GM06990 (cell line): ENCODE results near the gene ZCCHC2.

Experiments used
- DNase-seq: peaks from one replicate; pipeline ENCODE4 v3.0.0-alpha.2; 2011; ENCODE audit not compliant: insufficient read length; ENCODE audit errors: extremely low read depth
- H3K27me3 ChIP-seq: replicated peaks from 2 replicates; pipeline ENCODE4 v1.6.0; 2011; ENCODE audit warnings: low read length; ENCODE audit not compliant: control insufficient read depth, insufficient read depth
- H3K36me3 ChIP-seq: 2 replicates; pipeline ENCODE4 v1.5.1; 2011; ENCODE audit warnings: low read length; ENCODE audit not compliant: control insufficient read depth, insufficient read depth
- H3K4me3 ChIP-seq: replicated peaks from 2 replicates; pipeline ENCODE4 v1.5.1; 2011; ENCODE audit warnings: low read depth, mild to moderate bottlenecking, control low read depth, low read length
- CTCF ChIP-seq: IDR thresholded peaks from 2 replicates; pipeline ENCODE4 v1.5.1; 2011; ENCODE audit warnings: low read length, control low read depth, mild to moderate bottlenecking, inconsistent platforms; ENCODE audit not compliant: insufficient read depth, poor library complexity, severe bottlenecking

ZCCHC2 gene

GRCh38 chr18:62611453-62612288 lies 88.8 kb downstream of the ZCCHC2 start:
- TF ChIP-seq CTCF = no peak
- H3K4me3 ChIP-seq = no peak overlapping the region
- no peaks in the 10 kb centered on the region for H3K36me3 ChIP-seq
- H3K27me3 ChIP-seq = no peaks in the 10 kb centered on the region; the same call in 1 of the 2 replicates
- DNase-seq = no peak

- no peaks in the 10 kb centered on the region; the same call in 1 of the 2 replicates for H3K27me3 ChIP-seq
- no peak for TF ChIP-seq CTCF
Measured at GRCh38 chr18:62612289-62612645, 89.4 kb downstream of the ZCCHC2 start.

GRCh38 chr18:62612776-62613175 lies 90.0 kb downstream of the ZCCHC2 start:
- Histone ChIP-seq H3K27me3 (no peaks in the 10 kb centered on the region; the same call in 1 of the 2 replicates), H3K36me3 (no peaks in the 10 kb centered on the region), H3K4me3 (no peak overlapping the region)
- no peak for TF ChIP-seq CTCF
- no peak for DNase-seq

More at GRCh38 chr18:62612289-62612645, 89.4 kb downstream of the ZCCHC2 start:
- Histone ChIP-seq H3K36me3 (no peaks in the 10 kb centered on the region), H3K4me3 (no peak overlapping the region)
- no peak for DNase-seq

- H3K4me3 ChIP-seq = no peak overlapping the region
- TF ChIP-seq CTCF = no peak
- H3K27me3 ChIP-seq = no peaks in the 10 kb centered on the region; the same call in 1 of the 2 replicates
- DNase-seq = no peak
- no peaks in the 10 kb centered on the region for H3K36me3 ChIP-seq
Measured at GRCh38 chr18:62614494-62614893, 91.7 kb downstream of the ZCCHC2 start.

GRCh38 chr18:62616331-62616805 lies 93.5 kb downstream of the ZCCHC2 start:
- H3K27me3 ChIP-seq = no peaks in the 10 kb centered on the region; the same call in 1 of the 2 replicates
- H3K4me3 ChIP-seq = no peak overlapping the region
- no peak for DNase-seq
- TF ChIP-seq CTCF = no peak
- H3K36me3 ChIP-seq = no peaks in the 10 kb centered on the region
